HEK293 (cell line): ENCODE results near the gene VPS35L.

Experiments used
- CTCF ChIP-seq: fragments of 450-650 bp; formaldehyde crosslinking; IDR thresholded peaks from 2 replicates; pipeline ENCODE4 v1.5.1; 2016; ENCODE audit warnings: missing biosample characterization, missing genetic modification characterization
- GLIS2 ChIP-seq: fragments of 450-650 bp; formaldehyde crosslinking; IDR thresholded peaks from 2 replicates; pipeline ENCODE4 v1.5.1; 2016; ENCODE audit warnings: missing biosample characterization, missing genetic modification characterization
- MEIS1 ChIP-seq: sonication (generic); formaldehyde crosslinking; IDR thresholded peaks from 2 replicates; pipeline ENCODE4 v1.8.1; 2022; ENCODE audit warnings: missing genetic modification reagents, mild to moderate bottlenecking, borderline replicate concordance
- RBAK ChIP-seq: fragments of 450-650 bp; formaldehyde crosslinking; IDR thresholded peaks from 2 replicates; pipeline ENCODE4 v1.5.1; 2016; ENCODE audit warnings: missing biosample characterization, missing genetic modification characterization
- ZNF10 ChIP-seq: fragments of 450-650 bp; formaldehyde crosslinking; IDR thresholded peaks from 2 replicates; pipeline ENCODE4 v1.5.1; 2017; ENCODE audit warnings: missing biosample characterization, missing genetic modification characterization
- ZNF146 ChIP-seq: fragments of 450-650 bp; formaldehyde crosslinking; IDR thresholded peaks from 2 replicates; pipeline ENCODE4 v1.5.1; 2016; ENCODE audit warnings: missing biosample characterization, missing genetic modification characterization
- ZNF274 ChIP-seq, 2 experiments: fragments of 200-500 bp in 1 of 2; fragments of 450-650 bp in 1 of 2; sonication (Bioruptor generic) in 1 of 2; formaldehyde crosslinking in 1 of 2; IDR thresholded peaks; 2 replicates each; pipeline versions ENCODE4 v1.5.1 to v1.6.1; 2014 to 2016; ENCODE audit warnings: borderline replicate concordance in 1 of 2, inconsistent platforms in 1 of 2, low read length in 1 of 2, missing biosample characterization in 1 of 2, missing genetic modification characterization in 1 of 2
- ZNF658 ChIP-seq: fragments of 450-650 bp; formaldehyde crosslinking; IDR thresholded peaks from 2 replicates; pipeline ENCODE4; 2016; ENCODE audit warnings: missing biosample characterization, missing genetic modification characterization
- ZNF660 ChIP-seq: fragments of 450-650 bp; IDR thresholded peaks from 2 replicates; pipeline ENCODE4 v1.5.1; 2018; ENCODE audit warnings: missing biosample characterization, mild to moderate bottlenecking, missing genetic modification characterization
- TF ChIP-seq, protein P1 (sequence below): fragments of 450-650 bp; formaldehyde crosslinking; IDR thresholded peaks from 2 replicates; pipeline ENCODE4 v1.5.1; 2016; ENCODE audit warnings: missing biosample characterization, missing genetic modification characterization
- TF ChIP-seq, protein P2 (sequence below): fragments of 450-650 bp; formaldehyde crosslinking; IDR thresholded peaks from 2 replicates; pipeline ENCODE4 v1.5.1; 2017; ENCODE audit warnings: missing biosample characterization, missing genetic modification characterization
- TF ChIP-seq, protein P3 (sequence below): fragments of 450-650 bp; formaldehyde crosslinking; IDR thresholded peaks from 2 replicates; pipeline ENCODE4 v1.5.1; 2016; ENCODE audit warnings: missing biosample characterization, missing genetic modification characterization

GRCh38 chr16:19748389-19749168 lies 193.1 kb downstream of the VPS35L start:
- TF ChIP-seq ZNF658 (tag by site-specific recombination) (no peak), GLIS2 (tag by site-specific recombination) (no peak), ZNF10 (no peak), MEIS1 (CRISPR knock-in tag) (no peak), CTCF (no peak), RBAK (tag by site-specific recombination) (no peak), ZNF146 (tag by site-specific recombination) (no peak), ZNF660 (no peak), ZNF274 (IDR thresholded peaks at IDR 0.05; ENCODE audit: low read length) (no peak), ZNF274 (tag by site-specific recombination; IDR thresholded peaks at IDR 0.05; ENCODE audit: borderline replicate concordance) (no peak)
- TF ChIP-seq, protein P1, sequence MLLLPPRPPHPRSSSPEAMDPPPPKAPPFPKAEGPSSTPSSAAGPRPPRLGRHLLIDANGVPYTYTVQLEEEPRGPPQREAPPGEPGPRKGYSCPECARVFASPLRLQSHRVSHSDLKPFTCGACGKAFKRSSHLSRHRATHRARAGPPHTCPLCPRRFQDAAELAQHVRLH = no peak
- TF ChIP-seq, protein P2, sequence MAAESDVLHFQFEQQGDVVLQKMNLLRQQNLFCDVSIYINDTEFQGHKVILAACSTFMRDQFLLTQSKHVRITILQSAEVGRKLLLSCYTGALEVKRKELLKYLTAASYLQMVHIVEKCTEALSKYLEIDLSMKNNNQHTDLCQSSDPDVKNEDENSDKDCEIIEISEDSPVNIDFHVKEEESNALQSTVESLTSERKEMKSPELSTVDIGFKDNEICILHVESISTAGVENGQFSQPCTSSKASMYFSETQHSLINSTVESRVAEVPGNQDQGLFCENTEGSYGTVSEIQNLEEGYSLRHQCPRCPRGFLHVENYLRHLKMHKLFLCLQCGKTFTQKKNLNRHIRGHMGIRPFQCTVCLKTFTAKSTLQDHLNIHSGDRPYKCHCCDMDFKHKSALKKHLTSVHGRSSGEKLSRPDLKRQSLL (tag by site-specific recombination) = no peak
- TF ChIP-seq, protein P3, sequence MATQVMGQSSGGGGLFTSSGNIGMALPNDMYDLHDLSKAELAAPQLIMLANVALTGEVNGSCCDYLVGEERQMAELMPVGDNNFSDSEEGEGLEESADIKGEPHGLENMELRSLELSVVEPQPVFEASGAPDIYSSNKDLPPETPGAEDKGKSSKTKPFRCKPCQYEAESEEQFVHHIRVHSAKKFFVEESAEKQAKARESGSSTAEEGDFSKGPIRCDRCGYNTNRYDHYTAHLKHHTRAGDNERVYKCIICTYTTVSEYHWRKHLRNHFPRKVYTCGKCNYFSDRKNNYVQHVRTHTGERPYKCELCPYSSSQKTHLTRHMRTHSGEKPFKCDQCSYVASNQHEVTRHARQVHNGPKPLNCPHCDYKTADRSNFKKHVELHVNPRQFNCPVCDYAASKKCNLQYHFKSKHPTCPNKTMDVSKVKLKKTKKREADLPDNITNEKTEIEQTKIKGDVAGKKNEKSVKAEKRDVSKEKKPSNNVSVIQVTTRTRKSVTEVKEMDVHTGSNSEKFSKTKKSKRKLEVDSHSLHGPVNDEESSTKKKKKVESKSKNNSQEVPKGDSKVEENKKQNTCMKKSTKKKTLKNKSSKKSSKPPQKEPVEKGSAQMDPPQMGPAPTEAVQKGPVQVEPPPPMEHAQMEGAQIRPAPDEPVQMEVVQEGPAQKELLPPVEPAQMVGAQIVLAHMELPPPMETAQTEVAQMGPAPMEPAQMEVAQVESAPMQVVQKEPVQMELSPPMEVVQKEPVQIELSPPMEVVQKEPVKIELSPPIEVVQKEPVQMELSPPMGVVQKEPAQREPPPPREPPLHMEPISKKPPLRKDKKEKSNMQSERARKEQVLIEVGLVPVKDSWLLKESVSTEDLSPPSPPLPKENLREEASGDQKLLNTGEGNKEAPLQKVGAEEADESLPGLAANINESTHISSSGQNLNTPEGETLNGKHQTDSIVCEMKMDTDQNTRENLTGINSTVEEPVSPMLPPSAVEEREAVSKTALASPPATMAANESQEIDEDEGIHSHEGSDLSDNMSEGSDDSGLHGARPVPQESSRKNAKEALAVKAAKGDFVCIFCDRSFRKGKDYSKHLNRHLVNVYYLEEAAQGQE (tag by site-specific recombination) = no peak
